IMR-90 (cell line): Measurements from ENCODE around the gene TAL2.

Source experiments
- BHLHE40 ChIP-seq: fragments of 150-350 bp; IDR thresholded peaks from 2 replicates; pipeline ENCODE4 v1.6.1; 2016; ENCODE audit warnings: mild to moderate bottlenecking, low read depth, low read length
- CEBPB ChIP-seq: IDR thresholded peaks from 2 replicates; pipeline ENCODE4 v1.6.1; 2012; ENCODE audit warnings: low read depth, low read length, improper control_type of control experiment
- CHD1 ChIP-seq: IDR thresholded peaks from 2 replicates; pipeline ENCODE4 v1.6.1; 2012; ENCODE audit warnings: low read depth, low read length, improper control_type of control experiment
- CTCF ChIP-seq: conservative IDR thresholded peaks from 2 replicates; pipeline ENCODE4 v1.5.1; 2012; ENCODE audit warnings: mild to moderate bottlenecking, low read depth, low read length, improper control_type of control experiment
- FOS ChIP-seq: fragments of 150-350 bp; IDR thresholded peaks from 2 replicates; pipeline ENCODE4 v1.6.1; 2016; ENCODE audit warnings: low read depth, low read length
- MXI1 ChIP-seq: IDR thresholded peaks from 2 replicates; pipeline ENCODE4 v1.6.1; 2012; ENCODE audit warnings: low read depth, mild to moderate bottlenecking, low read length, moderate library complexity, borderline replicate concordance
- NFE2L2 ChIP-seq: fragments of 150-350 bp; IDR thresholded peaks from 2 replicates; pipeline ENCODE4 v1.6.1; 2016; ENCODE audit warnings: low read depth, mild to moderate bottlenecking, low read length
- POLR2A ChIP-seq: IDR thresholded peaks from 2 replicates; pipeline ENCODE4 v1.6.1; 2012; ENCODE audit warnings: mild to moderate bottlenecking, low read depth, low read length
- RAD21 ChIP-seq: IDR thresholded peaks from 2 replicates; pipeline ENCODE4 v1.6.1; 2012; ENCODE audit warnings: low read length, improper control_type of control experiment
- RCOR1 ChIP-seq: IDR thresholded peaks from 2 replicates; pipeline ENCODE4 v1.6.1; 2012; ENCODE audit warnings: mild to moderate bottlenecking, low read length, improper control_type of control experiment; ENCODE audit not compliant: insufficient replicate concordance
- RFX5 ChIP-seq: IDR thresholded peaks from 2 replicates; pipeline ENCODE4 v1.8.0; 2012; ENCODE audit warnings: low read depth, mild to moderate bottlenecking, low read length, moderate library complexity
- SMC3 ChIP-seq: fragments of 150-350 bp; IDR thresholded peaks from 2 replicates; pipeline ENCODE4 v1.6.1; 2016; ENCODE audit warnings: low read depth, mild to moderate bottlenecking, antibody characterized with exemption, low read length, moderate library complexity
- USF2 ChIP-seq: fragments of 150-350 bp; IDR thresholded peaks from 2 replicates; pipeline ENCODE4 v1.6.1; 2017; ENCODE audit warnings: mild to moderate bottlenecking, antibody characterized with exemption, low read length, low read depth

- no peak for TF ChIP-seq CTCF
- no peak for TF ChIP-seq POLR2A
- no peak for TF ChIP-seq RFX5
- no peak for TF ChIP-seq RAD21
- TF ChIP-seq CHD1: no peak
- no peak for TF ChIP-seq RCOR1
- no peak for TF ChIP-seq CEBPB
- TF ChIP-seq USF2: no peak
- no peak for TF ChIP-seq SMC3
- no peak for TF ChIP-seq MXI1
- TF ChIP-seq FOS: no peak
- TF ChIP-seq NFE2L2: no peak
- TF ChIP-seq BHLHE40: no peak
Observed at GRCh38 chr9:105678163-105678562, 15.9 kb downstream of the TAL2 start.
